NCI-H2081 (cell line): ENCODE measurements around the gene PSMB11.

Experiments used
- DNase-seq, 2 experiments: peaks; one replicate each; lab custom pipeline; 2025; lab: John Stamatoyannopoulos, UW

PSMB11 gene

GRCh38 chr14:23044840-23045239, 2.8 kb downstream of the PSMB11 start:
- no peak for DNase-seq

DNA sequence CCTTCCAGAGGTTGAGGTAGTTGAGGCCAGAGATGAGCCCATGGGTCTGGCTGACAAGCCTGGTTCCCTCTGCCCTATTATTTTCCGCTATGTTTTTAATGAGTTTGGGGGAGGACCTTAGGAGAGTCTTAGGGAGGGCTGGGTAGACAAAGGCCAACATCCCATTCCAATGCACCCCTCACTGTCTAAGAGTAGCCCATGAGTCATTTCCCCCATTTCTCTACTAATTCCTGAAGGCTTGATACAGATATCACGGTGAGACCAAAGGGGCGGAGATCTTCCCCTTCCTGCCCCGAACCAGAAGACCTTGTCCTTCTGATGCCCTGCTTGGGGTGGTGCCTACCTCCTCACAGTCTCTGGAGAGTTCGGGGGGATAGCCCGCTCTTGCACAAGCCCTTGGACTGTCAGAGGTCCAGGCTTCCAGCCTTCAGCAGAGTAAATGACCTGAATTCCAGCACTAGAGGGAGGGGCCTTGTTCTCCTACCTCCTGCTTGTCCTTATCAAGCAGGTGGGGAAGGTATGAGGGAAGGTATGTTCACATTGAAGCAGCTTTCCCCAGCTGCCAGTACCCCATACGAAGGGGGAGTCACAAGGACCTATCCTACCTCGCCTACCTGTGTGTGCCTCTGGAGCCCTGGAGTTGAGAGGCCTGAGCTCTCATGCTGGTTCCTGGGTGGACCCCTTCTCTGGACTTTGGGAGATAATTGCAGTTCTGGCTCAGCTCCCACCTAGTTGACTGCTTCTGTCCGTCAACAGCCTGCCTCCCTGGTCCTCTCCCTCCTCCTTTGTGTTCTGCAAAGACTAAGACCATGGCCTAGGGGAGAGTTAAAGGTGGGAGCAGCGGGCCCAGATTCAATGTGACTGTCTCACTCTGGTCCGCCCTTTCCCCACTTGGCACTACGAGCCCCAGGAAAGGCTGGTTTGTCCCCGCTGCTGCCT, 3.7 kb downstream of the PSMB11 start:
- DNase-seq = no peak

GRCh38 chr14:23047034-23047634, 5.1 kb downstream of the PSMB11 start:
- DNase-seq = no peak

GRCh38 chr14:23047751-23048693, 6.0 kb downstream of the PSMB11 start:
- DNase-seq = no peak

GRCh38 chr14:23049011-23049410, 7.0 kb downstream of the PSMB11 start:
- no peak for DNase-seq

DNA sequence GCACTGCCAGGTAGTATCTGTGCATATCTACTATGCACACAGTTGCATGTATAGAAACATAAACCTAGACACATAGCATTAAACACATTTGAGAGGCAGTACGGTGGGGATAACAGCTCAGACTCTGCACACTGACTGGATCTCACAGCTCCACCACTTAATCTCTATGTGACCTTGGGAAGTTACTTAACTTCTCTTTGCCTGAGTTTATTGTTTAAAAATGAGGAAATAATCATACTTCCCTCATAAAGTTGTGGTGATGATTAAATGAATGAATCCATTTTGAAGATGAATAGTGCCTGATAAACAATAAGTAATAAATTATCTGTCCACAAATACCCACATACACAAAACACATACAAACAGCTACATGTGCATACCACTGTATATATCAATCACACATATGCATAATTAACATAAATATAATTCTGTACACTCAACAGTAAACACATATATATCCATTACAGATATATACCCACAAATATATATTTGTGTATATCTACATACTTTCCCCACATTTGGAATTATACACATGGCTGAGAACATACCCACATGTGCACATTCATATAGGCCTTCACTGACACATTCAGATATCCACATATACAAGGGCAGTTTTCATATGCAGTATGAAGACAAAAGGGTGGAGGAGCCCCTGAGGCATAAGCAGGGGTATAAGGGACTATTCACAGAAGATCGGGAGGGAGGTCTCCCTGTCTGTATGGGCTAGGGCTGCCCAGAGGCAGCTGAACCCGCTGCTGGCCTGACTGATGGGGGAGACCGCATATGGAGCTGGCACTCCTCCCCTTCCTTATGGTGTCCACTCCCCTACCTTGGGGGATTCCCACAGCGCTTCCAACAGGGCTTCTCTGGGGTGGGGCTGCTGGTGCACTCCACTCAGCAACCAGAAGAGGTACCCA, 9.4 kb downstream of the PSMB11 start:
- DNase-seq = no peak

GRCh38 chr14:23052182-23052623, 10.2 kb downstream of the PSMB11 start:
- DNase-seq = no peak

DNA sequence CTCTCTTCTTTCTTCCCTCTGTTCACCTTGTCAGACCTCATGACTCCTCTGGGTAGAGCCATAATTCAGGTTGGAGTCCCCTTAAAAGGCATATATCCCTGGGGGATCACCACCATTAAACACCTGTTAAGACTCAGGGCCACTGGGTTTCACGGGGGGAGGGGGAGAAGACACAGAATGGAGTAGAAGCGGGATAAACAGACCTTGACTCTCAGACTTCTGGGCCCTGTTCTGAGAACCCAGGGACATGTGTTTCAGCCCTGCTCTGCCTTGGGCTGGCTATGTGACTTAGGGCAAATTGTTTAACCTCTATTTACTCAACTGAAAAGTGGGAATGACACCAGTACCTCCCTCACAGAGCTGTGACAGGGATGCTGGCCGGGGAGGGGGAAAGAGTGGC, 10.7 kb downstream of the PSMB11 start:
- DNase-seq = no peak

DNA sequence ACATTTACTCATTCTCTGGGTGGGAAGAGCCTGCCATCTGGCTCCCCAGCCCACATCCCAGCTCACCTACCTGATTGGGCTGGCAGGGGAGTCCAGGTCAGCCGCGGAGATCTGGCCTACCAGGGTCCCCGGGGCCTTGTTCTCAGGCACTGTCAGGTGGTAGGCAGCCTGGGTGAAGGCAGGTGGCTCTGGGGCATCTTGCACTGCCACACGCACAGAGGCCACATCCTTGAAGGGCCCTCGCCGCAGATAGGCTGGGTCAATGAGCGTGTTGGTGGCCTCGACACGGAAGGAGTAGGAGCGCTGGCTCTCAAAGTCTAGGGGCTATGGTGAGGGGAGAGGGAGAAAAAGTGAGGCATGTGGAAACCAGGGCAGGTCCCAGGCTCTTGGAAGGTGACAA, 11.4 kb downstream of the PSMB11 start:
- no peak for DNase-seq

- DNase-seq = no peak
Observed at GRCh38 chr14:23054000-23054811, 12.2 kb downstream of the PSMB11 start.

DNA sequence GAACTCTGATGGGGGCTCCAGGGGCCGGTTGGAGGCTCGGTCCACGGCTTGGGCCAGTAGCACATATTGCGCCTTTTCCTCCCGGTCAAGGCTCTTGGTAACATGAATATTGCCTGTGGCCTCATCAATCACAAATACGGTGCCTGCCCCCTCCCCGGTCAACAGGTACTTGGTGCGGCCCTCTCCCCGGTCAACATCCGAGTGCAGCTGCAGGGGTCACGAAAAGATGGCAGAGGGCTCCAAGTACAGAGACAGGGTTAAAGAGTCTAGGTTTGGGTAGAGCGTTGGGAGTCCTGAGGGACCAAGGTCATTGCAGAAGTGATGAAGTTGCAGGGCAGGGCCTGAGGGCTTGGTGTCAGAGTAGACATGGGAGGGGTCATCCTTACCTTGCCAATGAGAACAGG, 13.1 kb downstream of the PSMB11 start:
- no peak for DNase-seq

- no peak for DNase-seq
Observed at GRCh38 chr14:23055621-23056144, 13.7 kb downstream of the PSMB11 start.

DNA sequence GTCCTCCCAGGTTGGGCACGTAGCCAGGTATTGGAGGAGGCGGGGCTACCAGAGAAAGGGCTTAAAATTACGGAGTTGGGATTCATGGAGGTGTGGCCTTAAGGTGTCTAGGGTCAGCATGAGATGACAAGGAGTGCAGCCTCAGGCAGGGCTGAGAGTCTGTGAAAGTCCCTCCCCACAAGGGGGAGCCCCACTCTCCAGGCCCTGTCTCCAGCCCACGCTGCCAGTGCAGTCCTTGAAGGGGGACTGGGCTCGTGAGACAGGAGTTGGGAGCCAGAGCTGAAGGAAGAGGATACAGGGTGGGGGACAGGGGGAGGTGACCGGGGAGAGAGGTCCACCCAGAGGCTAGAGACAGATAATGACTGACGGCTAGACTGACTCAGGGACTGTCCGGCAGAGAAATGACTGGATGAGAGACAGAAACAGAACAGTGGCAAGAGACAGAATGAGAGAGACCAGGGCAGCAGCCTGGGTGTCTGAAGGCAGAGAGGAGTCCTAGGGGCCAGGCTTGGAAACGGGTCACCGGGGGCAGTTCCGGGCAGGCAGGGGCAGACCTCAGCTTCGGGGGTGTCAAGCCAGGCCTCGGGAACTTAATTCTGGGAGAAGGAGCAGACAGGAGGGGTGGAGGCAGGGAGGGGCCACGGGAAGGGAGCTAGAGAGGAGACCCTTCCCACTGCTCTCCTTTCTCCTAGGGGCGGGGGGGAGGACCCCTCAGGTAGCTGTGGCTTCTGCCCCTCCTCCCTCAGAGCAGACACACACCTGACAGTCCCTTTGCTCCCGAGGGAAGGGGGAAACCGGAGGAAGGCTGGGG, 14.3 kb downstream of the PSMB11 start:
- no peak for DNase-seq

DNA sequence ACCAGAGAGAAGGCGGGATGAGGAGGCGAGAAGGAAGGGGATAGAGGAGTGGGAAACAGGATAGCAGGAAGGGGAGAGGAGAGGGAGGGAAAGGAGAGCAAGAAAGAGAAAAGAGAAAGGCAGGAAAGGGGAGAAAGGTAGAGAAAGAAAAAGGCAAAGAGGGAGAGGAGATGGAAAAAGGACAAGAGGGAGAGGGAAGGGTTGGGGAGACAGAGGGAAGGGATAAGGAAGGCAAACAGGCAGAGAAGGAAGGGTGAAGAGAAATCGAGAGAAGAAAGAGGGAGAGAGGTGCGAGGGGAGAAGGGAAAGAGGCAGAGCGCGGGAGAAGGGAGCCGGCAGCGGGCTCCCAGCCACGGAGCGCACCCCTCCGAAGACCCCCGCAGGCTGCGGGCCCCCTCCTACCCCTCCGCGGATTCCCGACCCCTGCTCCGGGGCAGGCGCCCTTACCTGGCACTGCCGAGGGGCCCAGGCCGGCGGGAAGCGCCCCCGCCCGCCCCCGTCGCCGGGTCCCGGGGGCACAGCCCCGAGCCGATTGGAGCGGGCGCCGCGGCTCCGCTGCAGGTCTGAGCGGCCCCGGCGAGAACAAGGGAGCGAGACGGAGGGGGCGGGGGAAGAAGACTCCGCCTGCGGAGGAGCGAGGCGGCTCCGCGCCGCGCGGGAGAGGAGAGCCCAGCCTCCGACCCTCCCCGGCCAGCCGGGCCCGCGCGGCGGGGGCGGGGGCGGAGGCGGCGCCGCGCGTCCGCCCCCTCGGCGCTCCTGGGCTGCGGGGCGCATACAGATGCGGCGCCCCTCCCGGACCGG, 15.1 kb downstream of the PSMB11 start, which contains the start of gene CDH24:
Gene CDH24, minus strand, starts transcription at position 565 of the 801 bp plus-strand sequence. CDS start 1,787 bp downstream, outside the sequence.
- no peak for DNase-seq

DNA sequence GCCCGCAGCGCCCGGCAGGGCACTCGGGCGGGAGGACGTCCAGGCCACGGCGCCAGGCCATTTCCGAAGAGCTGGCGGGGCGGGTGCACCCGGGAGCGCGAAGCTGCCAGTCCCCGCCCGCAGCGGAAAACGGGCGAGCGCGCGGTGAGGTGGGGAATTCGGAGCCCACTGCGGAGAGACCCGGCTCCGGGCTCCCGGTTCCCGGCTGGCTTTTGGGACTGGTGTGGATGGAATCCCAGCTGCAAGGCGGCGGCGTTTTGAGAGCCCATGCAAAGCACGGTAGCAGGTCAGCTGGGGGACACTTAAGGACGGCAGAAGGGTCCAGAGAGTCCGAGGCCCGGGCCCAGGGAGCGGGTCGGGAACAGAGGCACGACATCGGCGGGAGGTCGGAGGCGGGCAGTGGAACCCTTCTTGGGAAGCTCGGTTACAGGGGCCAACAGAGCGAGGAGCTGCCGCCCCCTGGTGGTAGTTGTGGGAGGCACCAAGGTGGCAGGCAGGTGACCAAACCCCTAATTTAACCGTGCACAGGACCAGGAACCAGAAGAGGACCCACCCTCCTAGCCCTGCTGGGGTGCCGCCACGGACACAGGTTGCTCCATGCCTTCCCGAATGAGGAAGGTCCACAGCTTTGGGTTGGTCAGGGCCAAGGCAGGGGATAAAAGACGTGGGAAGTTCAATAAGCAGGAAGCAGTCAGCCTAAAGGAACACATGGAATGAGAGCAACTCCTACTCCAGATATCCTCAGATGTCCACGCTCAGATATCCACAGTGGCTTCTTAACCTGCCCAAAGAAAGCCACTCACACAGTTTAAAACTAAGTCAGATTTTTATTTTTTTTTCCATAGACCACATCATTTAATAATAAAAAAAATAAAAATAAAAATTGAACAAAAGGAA, 16.0 kb downstream of the PSMB11 start:
- no peak for DNase-seq

DNA sequence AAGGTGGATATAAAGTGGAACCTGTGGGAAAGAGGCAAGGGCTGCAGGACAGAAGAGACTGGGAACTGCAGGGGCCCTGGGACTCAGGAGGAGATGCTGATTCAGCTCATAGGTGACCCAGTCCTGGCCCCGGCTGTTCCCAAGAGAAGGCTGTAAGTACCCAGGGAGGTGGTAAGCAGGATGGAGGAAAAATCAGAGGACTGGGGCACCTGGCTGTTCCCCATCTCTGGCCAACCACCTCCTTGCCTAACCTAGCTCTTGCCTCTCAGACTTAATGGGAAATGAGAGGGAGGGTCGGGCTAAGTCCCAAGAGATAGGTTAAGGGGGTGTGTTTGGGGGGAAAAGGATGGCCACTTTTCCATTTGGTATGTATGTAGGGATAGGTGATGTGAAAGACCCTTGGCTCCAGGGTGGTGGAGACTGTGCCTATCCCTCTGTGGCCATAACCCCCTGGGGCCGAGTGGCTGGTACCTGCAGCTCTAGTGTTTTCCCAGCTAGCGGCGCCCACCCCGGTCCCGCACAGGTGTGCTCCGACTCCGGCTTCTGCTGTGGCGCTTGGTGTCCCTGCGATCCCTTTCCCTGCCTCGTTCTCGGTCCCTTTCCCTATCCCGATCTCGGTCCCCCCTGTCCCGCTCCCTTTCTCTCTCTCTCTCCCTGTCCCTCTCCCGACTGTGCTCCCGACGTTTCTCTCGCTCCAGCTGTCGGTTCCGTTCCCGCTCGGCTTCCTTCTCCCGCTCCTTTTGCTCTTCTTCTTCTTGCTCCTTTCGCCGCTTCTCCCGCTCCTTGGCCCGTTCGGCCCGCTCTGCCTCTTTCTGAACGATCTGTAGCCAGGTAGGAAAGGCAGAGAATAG, 16.9 kb downstream of the PSMB11 start:
- DNase-seq = no peak
